Prostate gland (tissue), 2 donors: Measurements from ENCODE around the gene SPAST.

Source experiments
- POLR2A ChIP-seq: fragments of 450-650 bp; IDR thresholded peaks from one replicate; pipeline ENCODE4 v1.6.1; 2016; ENCODE audit warnings: antibody characterized with exemption, mild to moderate bottlenecking
- POLR2AphosphoS5 ChIP-seq: sonication (generic); formaldehyde crosslinking; IDR thresholded peaks from one replicate; pipeline ENCODE4 v1.6.1; 2017; ENCODE audit warnings: antibody characterized with exemption
- TF ChIP-seq, protein P1 (sequence below), 4 experiments: fragments of 200-600 bp in 2 of 4; fragments of 450-650 bp in 2 of 4; sonication (generic) in 2 of 4; IDR thresholded peaks; 1 replicate in 3 of 4; 2 replicates in 1 of 4; pipeline ENCODE4 v1.5.1; 2016 to 2019; ENCODE audit warnings: antibody characterized with exemption in 4 of 4, mild to moderate bottlenecking in 2 of 4, moderate library complexity in 2 of 4

- TF ChIP-seq, protein P1, sequence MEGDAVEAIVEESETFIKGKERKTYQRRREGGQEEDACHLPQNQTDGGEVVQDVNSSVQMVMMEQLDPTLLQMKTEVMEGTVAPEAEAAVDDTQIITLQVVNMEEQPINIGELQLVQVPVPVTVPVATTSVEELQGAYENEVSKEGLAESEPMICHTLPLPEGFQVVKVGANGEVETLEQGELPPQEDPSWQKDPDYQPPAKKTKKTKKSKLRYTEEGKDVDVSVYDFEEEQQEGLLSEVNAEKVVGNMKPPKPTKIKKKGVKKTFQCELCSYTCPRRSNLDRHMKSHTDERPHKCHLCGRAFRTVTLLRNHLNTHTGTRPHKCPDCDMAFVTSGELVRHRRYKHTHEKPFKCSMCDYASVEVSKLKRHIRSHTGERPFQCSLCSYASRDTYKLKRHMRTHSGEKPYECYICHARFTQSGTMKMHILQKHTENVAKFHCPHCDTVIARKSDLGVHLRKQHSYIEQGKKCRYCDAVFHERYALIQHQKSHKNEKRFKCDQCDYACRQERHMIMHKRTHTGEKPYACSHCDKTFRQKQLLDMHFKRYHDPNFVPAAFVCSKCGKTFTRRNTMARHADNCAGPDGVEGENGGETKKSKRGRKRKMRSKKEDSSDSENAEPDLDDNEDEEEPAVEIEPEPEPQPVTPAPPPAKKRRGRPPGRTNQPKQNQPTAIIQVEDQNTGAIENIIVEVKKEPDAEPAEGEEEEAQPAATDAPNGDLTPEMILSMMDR (IDR thresholded peaks at IDR 0.05) = no peak
- TF ChIP-seq POLR2AphosphoS5 (no peak), POLR2A (no peak)
Measured at GRCh38 chr2:32168513-32168912, 105.2 kb downstream of the SPAST start.
